ENCODE data around the gene MTHFS.

GRCh38 chr15:79904271-79904670 lies 7.5 kb upstream of the MTHFS start:
- no peak for TF ChIP-seq POLR2AphosphoS5 (IDR thresholded peaks at IDR 0.05)
- TF ChIP-seq CTCF (IDR thresholded peaks at IDR 0.05): no peak
